Activated T-helper 9 cell treated with anti-CD3 and anti-CD28 coated beads, Interleukin-2, amount 50 U/mL, for 16 hours (primary cell): ENCODE data around the gene CTIF.

Source experiments
- DNase-seq: peaks from one replicate; pipeline ENCODE4 v3.0.0-alpha.2; 2020; ENCODE audit warnings: low read depth

Gene CTIF

GRCh38 chr18:48871391-48872166 is 332.7 kb downstream of the CTIF start:
- DNase-seq = no peak

GRCh38 chr18:48872234-48873145 is 333.7 kb downstream of the CTIF start:
- no peak for DNase-seq

- no peak for DNase-seq
These were observed 335.4 kb downstream of the CTIF start for GRCh38 chr18:48874233-48874632.

GRCh38 chr18:48874701-48875162 is 335.9 kb downstream of the CTIF start:
- no peak for DNase-seq

GRCh38 chr18:48875314-48875941 is 336.6 kb downstream of the CTIF start:
- DNase-seq = no peak

- no peak for DNase-seq
These were observed 337.2 kb downstream of the CTIF start for GRCh38 chr18:48875942-48876511.

- DNase-seq = no peak
These were observed 337.8 kb downstream of the CTIF start for GRCh38 chr18:48876590-48876989.

- DNase-seq = no peak
These were observed 339.1 kb downstream of the CTIF start for GRCh38 chr18:48877941-48878340.

- DNase-seq = no peak
These were observed 339.6 kb downstream of the CTIF start for GRCh38 chr18:48878471-48878870.

- no peak for DNase-seq
These were observed 340.2 kb downstream of the CTIF start for GRCh38 chr18:48879008-48879431.

- DNase-seq = no peak
These were observed 342.1 kb downstream of the CTIF start for GRCh38 chr18:48880931-48881330.

GRCh38 chr18:48882379-48882778 is 343.5 kb downstream of the CTIF start:
- DNase-seq = no peak

- no peak for DNase-seq
These were observed 345.5 kb downstream of the CTIF start for GRCh38 chr18:48884306-48884705.

- no peak for DNase-seq
These were observed 345.9 kb downstream of the CTIF start for GRCh38 chr18:48884771-48885170.

GRCh38 chr18:48885266-48885923 is 346.6 kb downstream of the CTIF start:
- DNase-seq = no peak

GRCh38 chr18:48885924-48886400 is 347.1 kb downstream of the CTIF start:
- DNase-seq = no peak

- no peak for DNase-seq
These were observed 347.9 kb downstream of the CTIF start for GRCh38 chr18:48886520-48887293.

GRCh38 chr18:48887294-48887904 is 348.6 kb downstream of the CTIF start:
- no peak for DNase-seq

GRCh38 chr18:48887905-48888772 is 349.3 kb downstream of the CTIF start:
- DNase-seq = no peak
